ENCODE data around the gene TOR1AIP1.
"Not testable (repeated sequence)": the region's sequence is repeated elsewhere in the genome, so short reads cannot be mapped to it uniquely, and the experiment has no call there.

Gene TOR1AIP1

DNA sequence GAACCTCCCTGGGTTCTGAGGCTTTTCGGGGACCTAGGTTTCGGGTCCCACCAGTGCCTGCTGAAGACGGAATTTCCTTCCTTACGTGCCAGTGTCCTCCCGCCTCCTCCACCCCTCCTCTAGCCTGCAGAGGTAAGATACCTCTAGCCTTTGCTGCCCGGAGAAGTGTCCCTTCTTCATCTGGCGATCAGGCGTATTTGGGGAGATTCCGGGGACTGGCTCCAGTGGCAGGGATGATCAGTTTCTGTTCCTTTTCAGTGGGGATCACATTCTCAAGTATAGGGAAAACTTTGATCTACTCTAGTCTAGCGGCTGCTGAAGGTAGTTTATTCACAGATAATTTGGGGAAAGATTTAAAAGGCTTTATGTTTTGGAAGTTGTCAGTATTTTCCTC lies 73.2 kb downstream of the TOR1AIP1 start:
- H4K20me1 ChIP-seq (ENCODE audit: insufficient read depth, low read length) = peaks cover 23% of the 10 kb centered on the region
- H2AFZ ChIP-seq (ENCODE audit: low read depth, low read length) = peak overlapping the region; percentile 80
- no peak for DNase-seq
- H3K4me2 ChIP-seq (ENCODE audit: insufficient read depth, low read length) = peak overlapping the region; percentile 79
- peaks cover 57% of the 10 kb centered on the region for H3K79me2 ChIP-seq (ENCODE audit: insufficient read depth, low read length)
- H3K27ac ChIP-seq (ENCODE audit: low read length) = peak overlapping the region; percentile 84
- peak overlapping the region; percentile 91 to 96 for H3K4me3 ChIP-seq (ENCODE audit: low read depth in 1 of 2, low read length in 2 of 2)
- H3K9ac ChIP-seq (ENCODE audit: low read depth, low read length) = peak overlapping the region; percentile 91
- ATAC-seq (ENCODE audit: insufficient read depth, low read depth) = no peak
- H3K36me3 ChIP-seq (ENCODE audit: insufficient read depth, low read length) = no peaks in the 10 kb centered on the region; the same call in 1 of the 2 replicates
- no peaks in the 10 kb centered on the region for H3K27me3 ChIP-seq (ENCODE audit: insufficient read depth, low read length, poor library complexity)
- H3K9me3 ChIP-seq (ENCODE audit: insufficient read depth, low read length, severe bottlenecking) = no peaks in the 10 kb centered on the region
- H3K4me1 ChIP-seq (ENCODE audit: insufficient read depth, low read length) = peaks cover 46% of the 10 kb centered on the region
- TF ChIP-seq EZH2 (IDR thresholded peaks at IDR 0.05; ENCODE audit: borderline replicate concordance, low read depth, low read length, severe bottlenecking) = no peak
- TF ChIP-seq, protein P1, sequence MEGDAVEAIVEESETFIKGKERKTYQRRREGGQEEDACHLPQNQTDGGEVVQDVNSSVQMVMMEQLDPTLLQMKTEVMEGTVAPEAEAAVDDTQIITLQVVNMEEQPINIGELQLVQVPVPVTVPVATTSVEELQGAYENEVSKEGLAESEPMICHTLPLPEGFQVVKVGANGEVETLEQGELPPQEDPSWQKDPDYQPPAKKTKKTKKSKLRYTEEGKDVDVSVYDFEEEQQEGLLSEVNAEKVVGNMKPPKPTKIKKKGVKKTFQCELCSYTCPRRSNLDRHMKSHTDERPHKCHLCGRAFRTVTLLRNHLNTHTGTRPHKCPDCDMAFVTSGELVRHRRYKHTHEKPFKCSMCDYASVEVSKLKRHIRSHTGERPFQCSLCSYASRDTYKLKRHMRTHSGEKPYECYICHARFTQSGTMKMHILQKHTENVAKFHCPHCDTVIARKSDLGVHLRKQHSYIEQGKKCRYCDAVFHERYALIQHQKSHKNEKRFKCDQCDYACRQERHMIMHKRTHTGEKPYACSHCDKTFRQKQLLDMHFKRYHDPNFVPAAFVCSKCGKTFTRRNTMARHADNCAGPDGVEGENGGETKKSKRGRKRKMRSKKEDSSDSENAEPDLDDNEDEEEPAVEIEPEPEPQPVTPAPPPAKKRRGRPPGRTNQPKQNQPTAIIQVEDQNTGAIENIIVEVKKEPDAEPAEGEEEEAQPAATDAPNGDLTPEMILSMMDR (IDR thresholded peaks at IDR 0.05; ENCODE audit: borderline replicate concordance, extremely low read depth, low read length, poor library complexity, severe bottlenecking) = peak; percentile 8

- peak overlapping the region; percentile 91 to 96 for H3K4me3 ChIP-seq (ENCODE audit: low read depth in 1 of 2, low read length in 2 of 2)
- H3K4me2 ChIP-seq (ENCODE audit: insufficient read depth, low read length) = peak overlapping the region; percentile 79
- DNase-seq (no peak), ATAC-seq (ENCODE audit: insufficient read depth, low read depth) (no peak)
- no peaks in the 10 kb centered on the region; the same call in 1 of the 2 replicates for H3K36me3 ChIP-seq (ENCODE audit: insufficient read depth, low read length)
- peaks cover 23% of the 10 kb centered on the region for H4K20me1 ChIP-seq (ENCODE audit: insufficient read depth, low read length)
- no peaks in the 10 kb centered on the region for H3K9me3 ChIP-seq (ENCODE audit: insufficient read depth, low read length, severe bottlenecking)
- H3K27me3 ChIP-seq (ENCODE audit: insufficient read depth, low read length, poor library complexity) = no peaks in the 10 kb centered on the region
- TF ChIP-seq, protein P1 (IDR thresholded peaks at IDR 0.05; ENCODE audit: borderline replicate concordance, extremely low read depth, low read length, poor library complexity, severe bottlenecking) = no peak
- TF ChIP-seq EZH2 (IDR thresholded peaks at IDR 0.05; ENCODE audit: borderline replicate concordance, low read depth, low read length, severe bottlenecking) = no peak
- peak overlapping the region; percentile 84 for H3K27ac ChIP-seq (ENCODE audit: low read length)
- peak overlapping the region; percentile 91 for H3K9ac ChIP-seq (ENCODE audit: low read depth, low read length)
- H3K79me2 ChIP-seq (ENCODE audit: insufficient read depth, low read length) = peaks cover 62% of the 10 kb centered on the region
- H2AFZ ChIP-seq (ENCODE audit: low read depth, low read length) = no peak overlapping the region
- peaks cover 46% of the 10 kb centered on the region for H3K4me1 ChIP-seq (ENCODE audit: insufficient read depth, low read length)
These were observed 73.6 kb downstream of the TOR1AIP1 start for GRCh38 chr1:179955731-179956130.

DNA sequence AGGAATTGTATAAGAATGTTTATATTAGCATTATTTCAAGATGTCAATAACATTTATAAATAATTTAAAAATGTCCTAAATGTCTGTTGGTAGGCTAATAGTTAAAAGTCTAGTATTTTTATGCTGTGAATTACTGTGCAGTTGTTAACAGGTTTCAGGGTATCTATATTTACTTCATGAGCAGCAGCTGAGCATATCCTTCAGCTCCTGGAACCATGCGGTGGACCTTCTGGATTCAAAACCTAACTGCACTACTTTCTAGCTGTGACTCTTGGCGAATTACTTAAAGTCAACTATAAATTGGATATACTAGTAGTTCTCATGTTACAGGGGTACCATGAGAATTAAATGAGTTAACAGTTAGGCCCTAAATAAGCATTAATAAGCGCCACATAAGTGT lies 76.3 kb downstream of the TOR1AIP1 start:
- Histone ChIP-seq H4K20me1 (ENCODE audit: insufficient read depth, low read length) (peaks cover 33% of the 10 kb centered on the region), H3K9ac (ENCODE audit: low read depth, low read length) (no peak overlapping the region), H3K36me3 (ENCODE audit: insufficient read depth, low read length) (peaks cover 5% of the 10 kb centered on the region; the same call in 1 of the 2 replicates), H3K4me2 (ENCODE audit: insufficient read depth, low read length) (peak overlapping the region; percentile 37; the same call in 1 of the 2 replicates), H2AFZ (ENCODE audit: low read depth, low read length) (no peak overlapping the region), H3K4me1 (ENCODE audit: insufficient read depth, low read length) (peaks cover 38% of the 10 kb centered on the region), H3K9me3 (ENCODE audit: insufficient read depth, low read length, severe bottlenecking) (no peaks in the 10 kb centered on the region), H3K27ac (ENCODE audit: low read length) (no peak overlapping the region), H3K27me3 (ENCODE audit: insufficient read depth, low read length, poor library complexity) (no peaks in the 10 kb centered on the region), H3K79me2 (ENCODE audit: insufficient read depth, low read length) (peaks cover 88% of the 10 kb centered on the region), H3K4me3 (ENCODE audit: low read depth in 1 of 2, low read length in 2 of 2) (no peak overlapping the region)
- no peak for TF ChIP-seq EZH2 (IDR thresholded peaks at IDR 0.05; ENCODE audit: borderline replicate concordance, low read depth, low read length, severe bottlenecking)
- TF ChIP-seq, protein P1 (IDR thresholded peaks at IDR 0.05; ENCODE audit: borderline replicate concordance, extremely low read depth, low read length, poor library complexity, severe bottlenecking) = no peak
- no peak for ATAC-seq (ENCODE audit: insufficient read depth, low read depth)
- DNase-seq = no peak

- H3K4me2 ChIP-seq (ENCODE audit: insufficient read depth, low read length); DNase-seq; ATAC-seq (ENCODE audit: insufficient read depth, low read depth); H3K27ac ChIP-seq (ENCODE audit: low read length); H3K4me3 ChIP-seq (ENCODE audit: low read depth in 1 of 2, low read length in 2 of 2); H2AFZ ChIP-seq (ENCODE audit: low read depth, low read length); H3K27me3 ChIP-seq (ENCODE audit: insufficient read depth, low read length, poor library complexity); H3K9ac ChIP-seq (ENCODE audit: low read depth, low read length): not testable (repeated sequence)
- peaks cover 25% of the 10 kb centered on the region; the same call in 1 of the 2 replicates for H4K20me1 ChIP-seq (ENCODE audit: insufficient read depth, low read length)
- H3K79me2 ChIP-seq (ENCODE audit: insufficient read depth, low read length) = peaks cover 100% of the 10 kb centered on the region
- peaks cover 10% of the 10 kb centered on the region for H3K36me3 ChIP-seq (ENCODE audit: insufficient read depth, low read length)
- peaks cover 13% of the 10 kb centered on the region for H3K4me1 ChIP-seq (ENCODE audit: insufficient read depth, low read length)
- peaks cover 11% of the 10 kb centered on the region for H3K9me3 ChIP-seq (ENCODE audit: insufficient read depth, low read length, severe bottlenecking)
These were observed 80.1 kb downstream of the TOR1AIP1 start for GRCh38 chr1:179962168-179962567.

Measured in DND-41 (cell line).